NCI-H2196 (cell line): Measurements from ENCODE around the gene ADCY7.
"Not testable (repeated sequence)": the region's sequence is repeated elsewhere in the genome, so short reads cannot be mapped to it uniquely, and the experiment has no call there.

ENCODE experiments used
- DNase-seq: peaks from one replicate; lab custom pipeline; 2025; ENCODE audit not compliant: unreplicated experiment; lab: John Stamatoyannopoulos, UW

ADCY7 gene

GRCh38 chr16:50332599-50332998 is 66.2 kb downstream of the ADCY7 start:
- DNase-seq = no peak

GRCh38 chr16:50334106-50334975 is 68.0 kb downstream of the ADCY7 start:
- no peak for DNase-seq

- no peak for DNase-seq
Observed at GRCh38 chr16:50335196-50335958, 69.0 kb downstream of the ADCY7 start.

- DNase-seq = no peak
Observed at GRCh38 chr16:50336884-50337283, 70.5 kb downstream of the ADCY7 start.

GRCh38 chr16:50338371-50339231 is 72.2 kb downstream of the ADCY7 start:
- no peak for DNase-seq

- DNase-seq = no peak
Observed at GRCh38 chr16:50340578-50340977, 74.2 kb downstream of the ADCY7 start.

GRCh38 chr16:50343566-50343965 is 77.2 kb downstream of the ADCY7 start:
- DNase-seq = not testable (repeated sequence)

- DNase-seq = not testable (repeated sequence)
Observed at GRCh38 chr16:50345210-50345609, 78.9 kb downstream of the ADCY7 start.

GRCh38 chr16:50351116-50351515 is 84.8 kb downstream of the ADCY7 start:
- DNase-seq = no peak

- no peak for DNase-seq
Observed at GRCh38 chr16:50351952-50352351, 85.6 kb downstream of the ADCY7 start.

GRCh38 chr16:50354082-50354481 is 87.7 kb downstream of the ADCY7 start:
- no peak for DNase-seq

- DNase-seq = no peak
Observed at GRCh38 chr16:50354629-50355456, 88.5 kb downstream of the ADCY7 start.

GRCh38 chr16:50359626-50360025 is 93.3 kb downstream of the ADCY7 start:
- DNase-seq = no peak

GRCh38 chr16:50360033-50360778 is 93.9 kb downstream of the ADCY7 start:
- DNase-seq = no peak

- no peak for DNase-seq
Observed at GRCh38 chr16:50360779-50361178, 94.4 kb downstream of the ADCY7 start.

- DNase-seq = no peak
Observed at GRCh38 chr16:50363656-50364055, 97.3 kb downstream of the ADCY7 start.

- DNase-seq = no peak
Observed at GRCh38 chr16:50365791-50366575, 99.6 kb downstream of the ADCY7 start.
